Suprapubic skin (tissue), 3 donors: ENCODE measurements around the gene TNIK.
"Not testable (repeated sequence)": the region's sequence is repeated elsewhere in the genome, so short reads cannot be mapped to it uniquely, and the experiment has no call there.

Experiments used
- POLR2A ChIP-seq, 2 donors: fragments of 450-650 bp; IDR thresholded peaks; one replicate each; pipeline ENCODE4 v1.6.1; 2017; ENCODE audit warnings: antibody characterized with exemption in 2 of 2, mild to moderate bottlenecking in 2 of 2, moderate library complexity in 2 of 2
- TF ChIP-seq, protein P1 (sequence below), 2 donors: fragments of 200-600 bp in 1 of 2; fragments of 450-650 bp in 1 of 2; sonication (generic) in 1 of 2; IDR thresholded peaks; one replicate each; pipeline ENCODE4 v1.5.1; 2016 to 2019; ENCODE audit warnings: antibody characterized with exemption in 2 of 2, mild to moderate bottlenecking in 1 of 2, moderate library complexity in 1 of 2

DNA sequence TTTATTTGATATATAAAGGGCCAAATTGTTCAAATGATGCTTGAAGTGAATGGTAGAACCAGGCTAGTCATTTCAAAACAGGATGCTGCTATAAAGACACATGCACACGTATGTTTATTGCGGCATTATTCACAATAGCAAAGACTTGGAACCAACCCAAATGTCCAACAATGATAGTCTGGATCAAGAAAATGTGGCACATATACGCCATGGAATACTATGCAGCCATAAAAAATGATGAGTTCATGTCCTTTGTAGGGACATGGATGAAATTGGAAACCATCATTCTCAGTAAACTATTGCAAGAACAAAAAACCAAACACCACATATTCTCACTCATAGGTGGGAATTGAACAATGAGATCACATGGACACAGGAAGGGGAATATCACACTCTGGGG, 172.4 kb downstream of the TNIK start:
- TF ChIP-seq, protein P1, sequence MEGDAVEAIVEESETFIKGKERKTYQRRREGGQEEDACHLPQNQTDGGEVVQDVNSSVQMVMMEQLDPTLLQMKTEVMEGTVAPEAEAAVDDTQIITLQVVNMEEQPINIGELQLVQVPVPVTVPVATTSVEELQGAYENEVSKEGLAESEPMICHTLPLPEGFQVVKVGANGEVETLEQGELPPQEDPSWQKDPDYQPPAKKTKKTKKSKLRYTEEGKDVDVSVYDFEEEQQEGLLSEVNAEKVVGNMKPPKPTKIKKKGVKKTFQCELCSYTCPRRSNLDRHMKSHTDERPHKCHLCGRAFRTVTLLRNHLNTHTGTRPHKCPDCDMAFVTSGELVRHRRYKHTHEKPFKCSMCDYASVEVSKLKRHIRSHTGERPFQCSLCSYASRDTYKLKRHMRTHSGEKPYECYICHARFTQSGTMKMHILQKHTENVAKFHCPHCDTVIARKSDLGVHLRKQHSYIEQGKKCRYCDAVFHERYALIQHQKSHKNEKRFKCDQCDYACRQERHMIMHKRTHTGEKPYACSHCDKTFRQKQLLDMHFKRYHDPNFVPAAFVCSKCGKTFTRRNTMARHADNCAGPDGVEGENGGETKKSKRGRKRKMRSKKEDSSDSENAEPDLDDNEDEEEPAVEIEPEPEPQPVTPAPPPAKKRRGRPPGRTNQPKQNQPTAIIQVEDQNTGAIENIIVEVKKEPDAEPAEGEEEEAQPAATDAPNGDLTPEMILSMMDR (IDR thresholded peaks at IDR 0.05): not testable (repeated sequence)
- TF ChIP-seq POLR2A (IDR thresholded peaks at IDR 0.05): not testable (repeated sequence)
